Neutrophil (primary cell): ENCODE data around the gene ZBTB40.

Experiments
- H3K27ac ChIP-seq: fragments of 200-600 bp; sonication (generic); 2 replicates; pipeline ENCODE4 v1.5.1; 2016; ENCODE audit warnings: mild to moderate bottlenecking, moderate library complexity
- H3K27me3 ChIP-seq: fragments of 200-600 bp; sonication (generic); 2 replicates; pipeline ENCODE4 v1.6.0; 2016; ENCODE audit warnings: mild to moderate bottlenecking
- H3K36me3 ChIP-seq: fragments of 200-600 bp; sonication (generic); 2 replicates; pipeline ENCODE4 v1.5.1; 2017
- H3K4me1 ChIP-seq, 2 experiments: fragments of 200-600 bp in 1 of 2; sonication (generic) in 1 of 2; 1 replicate in 1 of 2; 2 replicates in 1 of 2; pipeline versions ENCODE4 v1.5.1 to v1.6.1; 2013 to 2016; ENCODE audit warnings: low read depth in 1 of 2, low read length in 1 of 2, mild to moderate bottlenecking in 1 of 2, moderate library complexity in 1 of 2; ENCODE audit not compliant: control insufficient read depth in 1 of 2, insufficient read depth in 1 of 2
- H3K4me3 ChIP-seq, 2 experiments: fragments of 200-600 bp in 1 of 2; sonication (generic) in 1 of 2; 1 replicate in 1 of 2; 2 replicates in 1 of 2; pipeline ENCODE4 v1.5.1; 2013 to 2016; ENCODE audit warnings: low read depth in 1 of 2, low read length in 1 of 2, mild to moderate bottlenecking in 1 of 2, moderate library complexity in 1 of 2
- H3K9me3 ChIP-seq: fragments of 200-600 bp; sonication (generic); 2 replicates; pipeline ENCODE4 v1.5.1; 2016
- CTCF ChIP-seq: fragments of 200-600 bp; sonication (generic); IDR thresholded peaks from 2 replicates; pipeline ENCODE4 v1.5.1; 2016; ENCODE audit warnings: antibody characterized with exemption

Gene ZBTB40

GRCh38 chr1:22547186-22547817 is 95.7 kb downstream of the ZBTB40 start:
- Histone ChIP-seq H3K9me3 (no peaks in the 10 kb centered on the region), H3K27ac (no peak overlapping the region), H3K27me3 (peaks cover 66% of the 10 kb centered on the region), H3K36me3 (no peaks in the 10 kb centered on the region), H3K4me1 (no peaks in the 10 kb centered on the region), H3K4me3 (no peak overlapping the region)
- TF ChIP-seq CTCF = no peak

- H3K27ac ChIP-seq = no peak overlapping the region
- no peak for TF ChIP-seq CTCF
- H3K4me1 ChIP-seq = no peaks in the 10 kb centered on the region
- H3K9me3 ChIP-seq = no peaks in the 10 kb centered on the region
- H3K27me3 ChIP-seq = peaks cover 72% of the 10 kb centered on the region
- H3K36me3 ChIP-seq = no peaks in the 10 kb centered on the region
- no peak overlapping the region for H3K4me3 ChIP-seq
Observed at GRCh38 chr1:22547818-22548462, 96.3 kb downstream of the ZBTB40 start.

- Histone ChIP-seq H3K4me3 (no peak overlapping the region), H3K4me1 (no peaks in the 10 kb centered on the region), H3K27me3 (peaks cover 88% of the 10 kb centered on the region), H3K27ac (no peak overlapping the region), H3K36me3 (no peaks in the 10 kb centered on the region), H3K9me3 (no peaks in the 10 kb centered on the region)
- TF ChIP-seq CTCF = no peak
Observed at GRCh38 chr1:22550021-22550420, 98.4 kb downstream of the ZBTB40 start.

- H3K27me3 ChIP-seq = peaks cover 93% of the 10 kb centered on the region
- no peaks in the 10 kb centered on the region for H3K9me3 ChIP-seq
- H3K36me3 ChIP-seq = no peaks in the 10 kb centered on the region
- H3K27ac ChIP-seq = no peak overlapping the region
- no peak overlapping the region for H3K4me3 ChIP-seq
- no peaks in the 10 kb centered on the region for H3K4me1 ChIP-seq
- TF ChIP-seq CTCF = no peak
Observed at GRCh38 chr1:22551591-22551990, 99.9 kb downstream of the ZBTB40 start.

- Histone ChIP-seq H3K4me1 (no peaks in the 10 kb centered on the region), H3K36me3 (no peaks in the 10 kb centered on the region), H3K27ac (no peak overlapping the region), H3K9me3 (no peaks in the 10 kb centered on the region), H3K4me3 (no peak overlapping the region), H3K27me3 (peaks cover 93% of the 10 kb centered on the region)
- TF ChIP-seq CTCF = no peak
Observed at GRCh38 chr1:22552021-22552420, 100.4 kb downstream of the ZBTB40 start.
